Activated CD4-positive, alpha-beta T cell treated with anti-CD3 and anti-CD28 coated beads, Interleukin-2, amount 50 U/mL, for 48 hours (primary cell): ENCODE data around the gene PCA3.
"Not testable (repeated sequence)": the region's sequence is repeated elsewhere in the genome, so short reads cannot be mapped to it uniquely, and the experiment has no call there.

Experiments used
- DNase-seq, 2 experiments: peaks; one replicate each; pipeline ENCODE4 v3.0.0-alpha.2; 2020

Gene PCA3

GRCh38 chr9:76764138-76764537 is at the start of gene PCA3:
Gene PCA3, plus strand, starts transcription at chr9:76764438.
- DNase-seq: no peak

- DNase-seq: no peak
Measured at GRCh38 chr9:76716085-76716672, 48.1 kb upstream of the PCA3 start.

GRCh38 chr9:76717176-76717575 is 47.1 kb upstream of the PCA3 start:
- DNase-seq: no peak

GRCh38 chr9:76717613-76718012 is 46.6 kb upstream of the PCA3 start:
- no peak for DNase-seq

GRCh38 chr9:76718166-76718565 is 46.1 kb upstream of the PCA3 start:
- DNase-seq: no peak

GRCh38 chr9:76720245-76720644 is 44.0 kb upstream of the PCA3 start:
- no peak for DNase-seq

- DNase-seq: no peak
Measured at GRCh38 chr9:76725011-76725546, 39.2 kb upstream of the PCA3 start.

- no peak for DNase-seq
Measured at GRCh38 chr9:76725885-76726284, 38.4 kb upstream of the PCA3 start.

- DNase-seq: no peak
Measured at GRCh38 chr9:76729116-76729515, 35.1 kb upstream of the PCA3 start.

- DNase-seq: no peak
Measured at GRCh38 chr9:76729980-76730737, 34.1 kb upstream of the PCA3 start.

- no peak for DNase-seq
Measured at GRCh38 chr9:76730801-76731200, 33.4 kb upstream of the PCA3 start.

GRCh38 chr9:76732341-76732958 is 31.8 kb upstream of the PCA3 start:
- DNase-seq: no peak

GRCh38 chr9:76733096-76733495 is 31.1 kb upstream of the PCA3 start:
- no peak for DNase-seq

GRCh38 chr9:76734716-76735115 is 29.5 kb upstream of the PCA3 start:
- DNase-seq: no peak

GRCh38 chr9:76737154-76737902 is 26.9 kb upstream of the PCA3 start:
- DNase-seq: no peak

GRCh38 chr9:76738402-76738801 is 25.8 kb upstream of the PCA3 start:
- DNase-seq: no peak

- DNase-seq: no peak
Measured at GRCh38 chr9:76741524-76741923, 22.7 kb upstream of the PCA3 start.

- not testable (repeated sequence) for DNase-seq
Measured at GRCh38 chr9:76742890-76743289, 21.3 kb upstream of the PCA3 start.

GRCh38 chr9:76743931-76744330 is 20.3 kb upstream of the PCA3 start:
- no peak for DNase-seq

- DNase-seq: no peak
Measured at GRCh38 chr9:76744336-76744735, 19.9 kb upstream of the PCA3 start.

GRCh38 chr9:76751001-76751400 is 13.2 kb upstream of the PCA3 start:
- no peak for DNase-seq

- DNase-seq: no peak
Measured at GRCh38 chr9:76756268-76756640, 8.0 kb upstream of the PCA3 start.

- no peak for DNase-seq
Measured at GRCh38 chr9:76756941-76757673, 7.1 kb upstream of the PCA3 start.
